HG03064 (cell line): ENCODE data around the gene HHAT.
A peak's percentile ranks its signal among the peaks of the same experiment; 100 is the strongest.

Experiments
- ATAC-seq: cut with Tn5 transposase; IDR thresholded peaks from one replicate; pipeline ENCODE4 v1.9.1; 2021; ENCODE audit warnings: low read depth; ENCODE audit not compliant: unreplicated experiment

HHAT gene

GRCh38 chr1:210313046-210313595, 15.6 kb upstream of the HHAT start:
- no peak for ATAC-seq

- ATAC-seq = no peak
These were observed 14.8 kb upstream of the HHAT start for GRCh38 chr1:210313921-210314320.

GRCh38 chr1:210315529-210315928, 13.2 kb upstream of the HHAT start:
- ATAC-seq = no peak

GRCh38 chr1:210321131-210321530, 7.6 kb upstream of the HHAT start:
- ATAC-seq = no peak

- ATAC-seq = no peak
These were observed 7.2 kb upstream of the HHAT start for GRCh38 chr1:210321552-210321951.

GRCh38 chr1:210323957-210324356, 4.7 kb upstream of the HHAT start:
- ATAC-seq = no peak

- ATAC-seq = no peak
These were observed 3.6 kb upstream of the HHAT start for GRCh38 chr1:210325026-210325670.

GRCh38 chr1:210328032-210328745, 513 bp upstream of the HHAT start:
- ATAC-seq = no peak

GRCh38 chr1:210330279-210330866, 1.7 kb downstream of the HHAT start:
- no peak for ATAC-seq

GRCh38 chr1:210332233-210332632, 3.5 kb downstream of the HHAT start:
- no peak for ATAC-seq

GRCh38 chr1:210332719-210333398, 4.2 kb downstream of the HHAT start:
- peak; percentile 80 for ATAC-seq

GRCh38 chr1:210335001-210335400, 6.3 kb downstream of the HHAT start:
- no peak for ATAC-seq

- no peak for ATAC-seq
These were observed 7.7 kb downstream of the HHAT start for GRCh38 chr1:210336362-210336761.

- ATAC-seq = no peak
These were observed 10.8 kb downstream of the HHAT start for GRCh38 chr1:210339500-210339899.

GRCh38 chr1:210340311-210340710, 11.6 kb downstream of the HHAT start:
- no peak for ATAC-seq

GRCh38 chr1:210340841-210341240, 12.1 kb downstream of the HHAT start:
- ATAC-seq = no peak

GRCh38 chr1:210342986-210343780, 14.5 kb downstream of the HHAT start:
- peak; percentile 49 for ATAC-seq

GRCh38 chr1:210344706-210345105, 16.0 kb downstream of the HHAT start:
- ATAC-seq = no peak

- no peak for ATAC-seq
These were observed 18.4 kb downstream of the HHAT start for GRCh38 chr1:210347112-210347511.

- no peak for ATAC-seq
These were observed 22.8 kb downstream of the HHAT start for GRCh38 chr1:210351496-210351895.
